GM18868 (cell line): Measurements from ENCODE around the gene HDAC5.
"Not testable (repeated sequence)": the region's sequence is repeated elsewhere in the genome, so short reads cannot be mapped to it uniquely, and the experiment has no call there.

ENCODE experiments used
- ATAC-seq: cut with Tn5 transposase; IDR thresholded peaks from one replicate; pipeline ENCODE4 v1.9.1; 2021; ENCODE audit warnings: mild to moderate bottlenecking, moderate library complexity; ENCODE audit not compliant: unreplicated experiment

The HDAC5 gene

GRCh38 chr17:44112284-44113280 is 10.9 kb downstream of the HDAC5 start:
- ATAC-seq, result no peak

GRCh38 chr17:44111777-44112176 is 11.7 kb downstream of the HDAC5 start:
- ATAC-seq, result no peak

GRCh38 chr17:44110823-44111633 is 12.4 kb downstream of the HDAC5 start:
- no peak for ATAC-seq

- no peak for ATAC-seq
Observed at GRCh38 chr17:44110011-44110686, 13.3 kb downstream of the HDAC5 start.

GRCh38 chr17:44109312-44109630 is 14.2 kb downstream of the HDAC5 start:
- ATAC-seq, result no peak

GRCh38 chr17:44108440-44109311 is 14.8 kb downstream of the HDAC5 start:
- no peak for ATAC-seq

GRCh38 chr17:44106801-44107200 is 16.6 kb downstream of the HDAC5 start:
- no peak for ATAC-seq

GRCh38 chr17:44105941-44106340 is 17.5 kb downstream of the HDAC5 start:
- ATAC-seq, result no peak

- no peak for ATAC-seq
Observed at GRCh38 chr17:44105483-44105882, 18.0 kb downstream of the HDAC5 start.

- ATAC-seq, result no peak
Observed at GRCh38 chr17:44102849-44103622, 20.4 kb downstream of the HDAC5 start.

GRCh38 chr17:44101858-44102257 is 21.6 kb downstream of the HDAC5 start:
- not testable (repeated sequence) for ATAC-seq

GRCh38 chr17:44097110-44097958 is 26.1 kb downstream of the HDAC5 start:
- no peak for ATAC-seq

- no peak for ATAC-seq
Observed at GRCh38 chr17:44095647-44096496, 27.6 kb downstream of the HDAC5 start.

GRCh38 chr17:44095388-44095646 is 28.1 kb downstream of the HDAC5 start:
- no peak for ATAC-seq

GRCh38 chr17:44094701-44095387 is 28.6 kb downstream of the HDAC5 start:
- ATAC-seq, result no peak

- ATAC-seq, result no peak
Observed at GRCh38 chr17:44093231-44093900, 30.1 kb downstream of the HDAC5 start.

GRCh38 chr17:44092051-44092450 is 31.4 kb downstream of the HDAC5 start:
- no peak for ATAC-seq
